Natural killer cell treated with Interleukin-12 subunit alpha and Interleukin-12 subunit beta and Interleukin-15 and Interleukin-18, amount 100 ng/mL, for 72 hours (primary cell): Measurements from ENCODE around the gene CHM. TPM values are rescaled to one million over a fixed set of nuclear protein-coding genes. Genes with fewer than 3 reads are reported as not detected.
"Not testable (repeated sequence)": the region's sequence is repeated elsewhere in the genome, so short reads cannot be mapped to it uniquely, and the experiment has no call there.

Experiments used
- ATAC-seq, 2 donors: fragments of 150-1000 bp; cut with Tn5 transposase in 1 of 2; sonication (Bioruptor Pico), chemical (Tn5 transposase) in 1 of 2; 2 replicates each; pipeline ENCODE4 v1.10.0; 2021
- DNase-seq: peaks from one replicate; pipeline ENCODE4 v3.0.0; 2022; ENCODE audit warnings: low spot score
- H3K27ac Mint-ChIP-seq, 2 donors: 1 replicate in 1 of 2; 2 replicates in 1 of 2; pipeline ENCODE4 v1.8.0; 2022; ENCODE audit warnings: mixed read lengths in 2 of 2, mild to moderate bottlenecking in 1 of 2, moderate library complexity in 1 of 2
- H3K27me3 Mint-ChIP-seq, 2 donors: 1 replicate in 1 of 2; 2 replicates in 1 of 2; pipeline ENCODE4 v1.8.0; 2022; ENCODE audit warnings: mixed read lengths in 2 of 2
- H3K36me3 Mint-ChIP-seq: one replicate; pipeline ENCODE4 v1.8.0; 2022; ENCODE audit warnings: mixed read lengths
- H3K4me1 Mint-ChIP-seq, 2 donors: 1 replicate in 1 of 2; 2 replicates in 1 of 2; pipeline ENCODE4 v1.8.0; 2022; ENCODE audit warnings: low read depth in 2 of 2, mixed read lengths in 2 of 2, mild to moderate bottlenecking in 1 of 2
- H3K4me3 Mint-ChIP-seq: one replicate; pipeline ENCODE4 v1.8.0; 2022; ENCODE audit warnings: mixed read lengths
- H3K9me3 Mint-ChIP-seq: 2 replicates; pipeline ENCODE4 v1.8.0; 2022; ENCODE audit warnings: mixed read lengths
- total RNA-seq, 2 donors: library from RNA; stranded (reverse); gene quantifications; one replicate each; pipeline ENCODE4 v1.2.3, GENCODE V29; 2022

The CHM gene
- total RNA-seq, 2 donors from 2014 or later, result 12.7 to 26.0 TPM

DNA sequence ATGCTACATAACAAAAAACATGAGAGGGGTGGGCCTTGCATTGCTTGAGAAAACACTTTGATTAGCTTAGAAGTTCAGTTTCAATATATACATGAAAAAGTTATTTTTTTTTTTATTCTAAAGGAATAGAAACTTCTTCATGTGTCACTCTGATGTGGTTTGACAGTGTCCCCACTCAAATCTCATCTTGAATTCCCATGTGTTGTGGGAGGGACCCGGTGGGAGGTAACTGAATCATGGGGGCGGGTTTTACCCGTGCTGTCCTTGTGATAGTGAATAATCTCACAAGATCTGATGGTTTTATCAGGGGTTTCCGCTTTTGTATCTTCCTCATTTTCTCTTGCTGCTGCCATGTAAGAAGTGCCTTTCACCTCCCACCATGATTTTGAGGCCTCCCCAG lies 32.4 kb downstream of the CHM start:
- Mint-ChIP-seq H3K36me3 (peaks cover 17% of the 10 kb centered on the region), H3K4me1 (peaks cover 31 to 40% of the 10 kb centered on the region in 2 donors), H3K4me3 (peak overlapping the region; percentile 66), H3K27ac (peak overlapping the region; percentile 82 to 94)
- H3K9me3 Mint-ChIP-seq, DNase-seq, H3K27me3 Mint-ChIP-seq: not testable (repeated sequence)
- ATAC-seq, result peak in 1 of 2 donors; percentile 57

DNA sequence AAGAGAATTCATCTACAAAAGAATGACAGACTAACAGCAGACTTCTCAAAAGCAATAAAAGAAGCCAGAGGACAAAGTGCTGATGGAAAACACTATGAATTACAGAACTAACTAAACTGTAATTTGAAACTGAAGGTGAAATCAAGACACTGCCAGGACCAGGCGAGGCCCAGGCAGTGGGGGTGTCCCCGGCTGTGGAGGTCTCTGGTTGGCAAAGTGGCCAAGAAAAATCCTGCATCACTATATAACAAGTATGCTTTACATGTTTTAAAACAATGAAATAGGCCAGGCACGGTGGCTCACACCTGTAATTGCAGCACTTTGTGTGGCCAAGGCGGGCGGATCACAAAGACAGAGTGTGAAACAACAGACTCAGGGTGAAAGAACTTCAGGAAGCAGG lies 32.9 kb downstream of the CHM start:
- Mint-ChIP-seq H3K4me1 (peaks cover 31 to 35% of the 10 kb centered on the region in 2 donors), H3K27ac (peak overlapping the region; percentile 82 to 94), H3K9me3 (peaks cover 2% of the 10 kb centered on the region), H3K4me3 (peak overlapping the region; percentile 66), H3K27me3 (no peaks in the 10 kb centered on the region), H3K36me3 (peaks cover 17% of the 10 kb centered on the region)
- ATAC-seq (peak; percentile 68 to 89), DNase-seq (peak; percentile 64)

DNA sequence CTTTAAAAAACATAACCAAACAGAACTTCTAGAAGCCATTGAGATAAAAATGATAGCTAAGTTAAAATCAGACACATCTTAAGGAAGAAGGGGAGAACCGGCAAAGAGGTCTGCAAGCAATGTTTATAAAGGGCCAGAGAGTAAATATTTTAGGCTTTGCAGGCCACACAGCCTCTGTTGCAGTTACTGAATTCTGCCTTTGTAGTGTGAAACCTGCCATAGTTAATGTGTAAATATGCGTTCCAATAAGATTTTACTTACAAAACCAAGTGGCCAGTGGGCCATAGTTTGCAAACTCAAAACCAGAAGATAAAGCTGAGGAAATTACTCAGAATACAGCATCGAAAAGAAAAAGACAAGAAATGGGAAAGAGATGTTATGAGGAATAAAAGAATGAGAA lies 33.6 kb downstream of the CHM start:
- peaks cover 2% of the 10 kb centered on the region for H3K9me3 Mint-ChIP-seq
- H3K36me3 Mint-ChIP-seq, result peaks cover 17% of the 10 kb centered on the region
- peak overlapping the region; percentile 82 to 94 for H3K27ac Mint-ChIP-seq
- H3K27me3 Mint-ChIP-seq, result no peaks in the 10 kb centered on the region
- peak overlapping the region; percentile 66 for H3K4me3 Mint-ChIP-seq
- peaks cover 31 to 35% of the 10 kb centered on the region in 2 donors for H3K4me1 Mint-ChIP-seq
- ATAC-seq, result no peak
- no peak for DNase-seq

DNA sequence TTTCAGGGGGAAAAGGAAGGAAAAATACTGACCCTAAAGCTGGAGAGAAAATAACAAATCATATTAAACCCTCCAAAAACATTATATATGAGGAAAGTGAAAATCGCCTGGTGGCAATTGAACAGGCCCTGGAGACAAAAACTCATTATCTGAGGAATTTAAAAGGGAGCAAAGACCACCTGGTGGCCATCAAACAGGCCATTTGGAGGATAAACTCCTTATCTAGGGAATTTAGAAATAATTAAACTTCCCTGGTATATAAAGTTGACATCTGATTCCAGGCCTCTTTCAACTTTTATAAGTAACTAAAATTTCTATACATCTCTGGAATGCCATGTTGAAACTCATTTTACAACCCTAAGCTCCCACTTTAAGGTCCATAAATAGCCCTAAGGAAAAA lies 35.2 kb downstream of the CHM start:
- no peak for ATAC-seq
- no peak for DNase-seq
- no peak overlapping the region for H3K4me3 Mint-ChIP-seq
- peaks cover 17% of the 10 kb centered on the region for H3K36me3 Mint-ChIP-seq
- H3K4me1 Mint-ChIP-seq, result peaks cover 31 to 35% of the 10 kb centered on the region in 2 donors
- no peaks in the 10 kb centered on the region for H3K27me3 Mint-ChIP-seq
- no peak overlapping the region for H3K27ac Mint-ChIP-seq
- H3K9me3 Mint-ChIP-seq, result peaks cover 2% of the 10 kb centered on the region

DNA sequence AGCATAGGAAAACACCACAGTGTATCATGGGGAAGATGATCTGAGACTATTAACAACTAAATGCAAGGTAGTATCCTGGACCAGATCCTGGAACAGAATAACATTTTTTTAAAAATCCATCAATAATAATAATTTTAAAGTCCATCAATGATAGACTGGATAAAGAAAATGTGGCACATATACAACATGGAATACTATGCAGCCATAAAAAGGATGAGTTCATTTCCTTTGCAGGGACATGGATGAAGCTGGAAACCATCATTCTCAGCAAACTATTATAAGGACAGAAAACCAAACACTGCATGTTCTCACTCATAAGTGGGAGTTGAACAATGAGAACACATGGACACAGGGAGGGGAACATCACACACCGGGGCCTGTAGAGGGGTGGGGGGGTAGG lies 37.6 kb downstream of the CHM start:
- Mint-ChIP-seq H3K36me3 (peaks cover 16% of the 10 kb centered on the region), H3K4me1 (peaks cover 35 to 43% of the 10 kb centered on the region in 2 donors)
- not testable (repeated sequence) for ATAC-seq, H3K27me3 Mint-ChIP-seq, H3K4me3 Mint-ChIP-seq, H3K9me3 Mint-ChIP-seq, H3K27ac Mint-ChIP-seq, DNase-seq

DNA sequence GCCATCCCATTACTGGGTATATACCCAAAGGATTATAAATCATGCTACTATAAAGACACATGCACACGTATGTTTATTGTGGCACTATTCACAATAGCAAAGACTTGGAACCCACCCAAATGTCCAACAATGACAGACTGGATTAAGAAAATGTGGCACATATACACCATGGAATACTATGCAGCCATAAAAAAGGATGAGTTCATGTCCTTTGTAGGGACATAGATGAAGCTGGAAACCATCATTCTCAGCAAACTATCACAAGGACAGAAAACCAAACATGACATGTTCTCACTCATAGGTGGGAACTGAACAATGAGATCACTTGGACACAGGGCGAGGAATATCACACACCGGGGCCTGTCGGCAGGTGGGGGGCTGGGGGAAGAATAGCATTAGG lies 39.5 kb downstream of the CHM start:
- not testable (repeated sequence) for ATAC-seq, H3K9me3 Mint-ChIP-seq, H3K27me3 Mint-ChIP-seq, DNase-seq, H3K27ac Mint-ChIP-seq, H3K36me3 Mint-ChIP-seq, H3K4me3 Mint-ChIP-seq
- peaks cover 32 to 42% of the 10 kb centered on the region in 2 donors for H3K4me1 Mint-ChIP-seq

DNA sequence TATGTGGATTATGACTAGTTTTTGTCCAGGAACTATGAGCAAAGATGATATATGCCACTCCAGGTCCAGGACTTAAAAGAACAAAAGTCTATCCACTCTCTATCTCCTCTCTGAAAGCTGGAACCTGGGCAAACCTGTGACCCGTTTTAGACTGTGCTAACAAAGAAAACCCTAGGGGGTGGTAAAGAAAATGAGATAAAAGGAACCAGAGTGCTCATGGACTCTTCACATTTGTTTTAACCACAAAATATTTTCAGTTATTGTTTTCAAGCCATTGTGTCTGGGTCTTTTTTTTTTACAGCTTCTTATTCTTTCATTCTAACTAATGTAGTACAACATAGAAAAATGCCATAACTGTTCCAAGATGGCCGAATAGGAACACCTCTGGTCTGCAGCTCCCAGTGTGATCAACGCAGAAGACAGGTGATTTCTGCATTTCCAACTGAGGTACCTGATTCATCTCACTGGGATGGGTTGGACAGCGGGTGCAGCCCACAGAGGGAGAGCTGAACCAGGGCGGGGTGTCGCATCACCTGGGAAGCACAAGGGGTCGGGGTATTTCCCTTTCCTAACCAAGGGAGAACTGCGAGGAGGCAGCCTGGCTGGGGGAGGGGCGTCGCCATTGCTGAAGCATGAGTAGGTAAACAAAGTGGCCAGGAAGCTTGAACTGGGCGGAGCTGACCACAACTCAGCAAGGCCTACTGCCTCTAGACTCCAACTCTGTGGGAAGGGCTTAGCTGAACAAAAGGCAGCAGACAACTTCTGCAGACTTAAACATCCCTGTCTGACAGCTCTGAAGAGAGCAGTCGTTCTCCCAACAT lies 45.1 kb downstream of the CHM start:
- DNase-seq, result no peak
- no peak overlapping the region for H3K4me3 Mint-ChIP-seq
- peaks cover 5% of the 10 kb centered on the region for H3K36me3 Mint-ChIP-seq
- no peak for ATAC-seq
- H3K27me3 Mint-ChIP-seq, result no peaks in the 10 kb centered on the region
- no peaks in the 10 kb centered on the region for H3K9me3 Mint-ChIP-seq
- H3K4me1 Mint-ChIP-seq, result peaks cover 27 to 36% of the 10 kb centered on the region in 2 donors
- no peak overlapping the region for H3K27ac Mint-ChIP-seq

DNA sequence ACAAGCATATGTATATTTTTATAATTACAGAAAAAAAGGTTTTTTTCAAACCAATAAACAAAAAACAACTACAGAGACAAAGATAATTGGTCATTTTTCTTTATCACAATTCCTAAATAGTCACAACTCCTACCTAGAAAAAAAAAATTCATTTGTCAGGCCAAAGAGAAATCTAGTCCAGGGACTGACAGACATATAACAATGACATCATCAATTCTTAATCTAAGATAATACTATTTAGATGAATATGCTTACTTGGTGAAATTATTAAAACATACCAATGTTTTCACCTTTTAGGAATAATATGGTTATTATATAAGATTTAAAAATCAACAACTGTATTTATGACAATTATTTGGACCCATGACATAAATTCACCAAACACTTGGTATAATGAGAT lies 48.4 kb downstream of the CHM start:
- no peaks in the 10 kb centered on the region for H3K9me3 Mint-ChIP-seq
- no peaks in the 10 kb centered on the region for H3K36me3 Mint-ChIP-seq
- H3K4me3 Mint-ChIP-seq, result no peak overlapping the region
- DNase-seq (no peak), ATAC-seq (no peak)
- H3K27ac Mint-ChIP-seq, result no peak overlapping the region
- H3K27me3 Mint-ChIP-seq, result no peaks in the 10 kb centered on the region
- peaks cover 18 to 27% of the 10 kb centered on the region in 2 donors for H3K4me1 Mint-ChIP-seq

DNA sequence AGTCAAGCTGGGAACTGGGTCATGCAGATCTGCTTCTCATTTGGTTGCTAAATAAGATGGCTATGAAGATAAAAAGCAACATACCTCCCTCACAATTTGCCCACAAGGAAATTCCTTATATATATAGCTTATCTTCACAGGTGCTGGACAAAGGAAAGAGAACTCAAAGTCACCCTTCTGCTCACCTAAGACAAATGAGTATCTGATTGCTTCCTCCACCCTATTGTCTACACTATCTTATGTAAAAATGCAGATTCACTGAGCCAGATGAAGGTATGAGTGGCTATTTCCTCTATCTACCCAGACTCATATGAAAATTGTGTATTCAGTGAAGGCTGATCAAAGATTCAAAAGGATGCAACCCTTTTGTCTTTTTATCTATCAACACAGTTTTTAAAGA lies 50.8 kb downstream of the CHM start:
- Mint-ChIP-seq H3K4me3 (no peak overlapping the region), H3K27ac (no peak overlapping the region), H3K36me3 (no peaks in the 10 kb centered on the region), H3K4me1 (peaks cover 21 to 22% of the 10 kb centered on the region in 2 donors), H3K27me3 (no peaks in the 10 kb centered on the region), H3K9me3 (no peaks in the 10 kb centered on the region)
- DNase-seq (no peak), ATAC-seq (no peak)

DNA sequence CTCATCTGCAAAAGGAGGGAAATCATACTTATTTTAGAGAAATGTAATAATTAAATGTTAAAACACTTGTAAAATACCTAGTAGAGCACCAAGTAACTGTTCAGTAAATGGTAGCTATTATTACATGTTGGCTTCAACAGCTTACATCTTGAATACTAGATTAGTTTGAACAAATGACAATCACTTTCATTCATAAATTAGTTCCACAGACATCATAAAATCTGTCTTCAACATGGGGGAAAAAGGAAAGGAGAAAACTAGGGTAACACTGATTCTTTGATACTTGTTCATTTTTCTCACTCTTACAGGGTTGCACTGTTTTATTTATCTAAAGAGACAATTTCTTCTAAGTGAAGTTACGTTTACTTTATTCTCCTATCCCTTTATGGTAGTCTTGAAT lies 51.7 kb downstream of the CHM start:
- no peaks in the 10 kb centered on the region for H3K27me3 Mint-ChIP-seq
- H3K27ac Mint-ChIP-seq, result no peak overlapping the region
- ATAC-seq (no peak), DNase-seq (no peak)
- no peaks in the 10 kb centered on the region for H3K36me3 Mint-ChIP-seq
- H3K9me3 Mint-ChIP-seq, result no peaks in the 10 kb centered on the region
- H3K4me1 Mint-ChIP-seq, result peaks cover 19 to 21% of the 10 kb centered on the region in 2 donors
- H3K4me3 Mint-ChIP-seq, result no peak overlapping the region

DNA sequence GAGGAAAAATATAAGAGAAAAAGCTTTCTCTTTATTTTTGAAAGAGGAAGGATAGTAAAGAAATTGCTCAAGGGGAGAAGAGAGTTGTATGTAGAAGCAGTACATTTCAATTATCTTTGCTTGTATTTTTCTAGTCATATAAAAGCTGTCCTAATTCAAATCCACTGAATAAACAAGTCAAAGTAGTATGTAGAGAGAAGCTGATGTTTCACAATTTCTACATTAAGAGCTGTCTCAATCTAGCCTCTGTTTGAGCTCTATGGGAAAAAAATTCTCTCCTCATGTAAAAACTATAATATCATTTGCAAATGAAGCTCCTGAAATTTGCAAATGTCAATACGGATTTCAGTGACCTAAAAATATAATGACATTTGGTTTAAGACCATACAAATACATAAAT lies 52.6 kb downstream of the CHM start:
- no peak for ATAC-seq
- H3K36me3 Mint-ChIP-seq, result no peaks in the 10 kb centered on the region
- no peak overlapping the region for H3K4me3 Mint-ChIP-seq

DNA sequence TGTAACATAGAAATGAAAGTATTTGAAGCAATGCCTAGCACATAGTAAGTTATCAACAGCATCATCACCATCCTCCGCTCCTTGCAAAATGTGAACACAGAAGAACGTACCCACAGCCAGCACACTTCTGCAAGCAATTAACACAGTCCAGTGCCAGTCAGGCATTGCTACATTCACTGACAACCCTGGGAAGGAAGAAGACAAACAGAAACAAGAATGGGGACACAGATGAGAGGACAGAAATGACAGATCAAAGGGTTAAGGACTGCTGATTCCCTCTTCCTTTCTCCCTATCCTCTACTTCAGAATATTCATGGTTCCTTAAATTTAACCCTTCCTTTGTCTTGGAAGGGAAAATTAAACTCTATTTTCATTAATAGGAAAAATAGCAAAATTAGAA lies 53.1 kb downstream of the CHM start:
- no peak for DNase-seq
- H3K4me1 Mint-ChIP-seq, result peaks cover 19 to 25% of the 10 kb centered on the region in 2 donors
- H3K9me3 Mint-ChIP-seq, result no peaks in the 10 kb centered on the region
- H3K36me3 Mint-ChIP-seq, result no peaks in the 10 kb centered on the region
- ATAC-seq, result no peak
- no peaks in the 10 kb centered on the region for H3K27me3 Mint-ChIP-seq
- H3K4me3 Mint-ChIP-seq, result no peak overlapping the region
- no peak overlapping the region for H3K27ac Mint-ChIP-seq

More for the DNA sequence above, 52.6 kb downstream of the CHM start:
- Mint-ChIP-seq H3K9me3 (no peaks in the 10 kb centered on the region), H3K4me1 (peaks cover 19 to 25% of the 10 kb centered on the region in 2 donors), H3K27me3 (no peaks in the 10 kb centered on the region), H3K27ac (no peak overlapping the region)
- no peak for DNase-seq

DNA sequence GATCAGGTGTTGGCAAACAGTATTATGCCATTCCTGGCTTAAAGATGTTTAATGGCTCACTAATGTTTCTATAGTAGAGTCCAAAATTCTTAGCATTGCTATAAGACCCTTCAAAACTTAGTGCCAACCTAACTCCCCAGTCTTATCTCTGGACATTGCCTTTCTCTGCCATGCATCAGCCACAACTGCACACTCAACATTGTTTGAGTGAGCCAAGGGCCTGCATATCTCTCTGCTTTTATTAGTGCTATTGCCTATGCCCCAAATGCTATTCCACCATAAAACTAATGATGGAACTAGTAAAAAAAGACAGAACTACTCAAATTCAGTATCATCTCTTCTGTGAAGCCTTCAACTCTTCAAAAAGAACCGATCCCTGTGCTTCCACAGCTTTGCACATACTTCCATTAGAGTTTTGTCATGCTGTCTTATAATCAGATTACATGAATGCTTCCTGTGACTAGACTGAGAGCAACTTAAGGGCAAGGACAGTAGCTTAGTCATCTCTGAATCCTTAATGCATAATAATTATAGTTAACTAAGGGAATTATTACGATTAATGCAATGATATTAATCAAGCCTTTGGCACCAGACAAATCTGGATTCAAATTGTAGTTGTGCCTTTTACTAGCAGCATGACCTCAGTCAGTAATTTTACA lies 53.7 kb downstream of the CHM start:
- Mint-ChIP-seq H3K27ac (no peak overlapping the region), H3K4me1 (peaks cover 19 to 25% of the 10 kb centered on the region in 2 donors), H3K4me3 (no peak overlapping the region), H3K27me3 (no peaks in the 10 kb centered on the region), H3K9me3 (no peaks in the 10 kb centered on the region), H3K36me3 (no peaks in the 10 kb centered on the region)
- no peak for DNase-seq
- ATAC-seq, result no peak

DNA sequence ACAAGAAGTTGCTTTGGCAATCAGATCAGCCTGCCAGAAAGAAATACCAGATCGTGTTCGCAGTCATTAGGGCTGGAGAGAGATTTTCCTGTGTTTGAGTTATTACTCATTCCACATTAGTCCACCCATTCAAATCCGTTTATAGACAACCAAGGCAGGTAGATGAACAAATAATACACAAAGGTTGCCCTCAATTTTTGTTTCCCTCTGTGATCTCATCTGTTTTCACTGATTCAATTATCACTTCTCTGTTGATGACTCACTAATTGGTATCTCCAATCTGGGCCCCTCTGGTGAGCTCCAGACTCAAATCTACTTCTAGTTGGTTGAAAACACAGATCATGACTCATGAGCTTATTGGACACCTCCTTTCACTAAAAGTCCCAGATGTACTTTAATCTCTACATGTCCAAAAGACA lies 54.5 kb downstream of the CHM start:
- Mint-ChIP-seq H3K36me3 (no peaks in the 10 kb centered on the region), H3K27me3 (no peaks in the 10 kb centered on the region), H3K9me3 (no peaks in the 10 kb centered on the region), H3K4me3 (no peak overlapping the region), H3K4me1 (peaks cover 26 to 32% of the 10 kb centered on the region in 2 donors), H3K27ac (no peak overlapping the region)
- no peak for ATAC-seq
- DNase-seq, result no peak
